GM23248 (cell line): Measurements from ENCODE around the gene NDUFS5. TPM values are rescaled to one million over a fixed set of nuclear protein-coding genes. Genes with fewer than 3 reads are reported as not detected.

Source experiments
- DNase-seq: peaks from one replicate; pipeline ENCODE4 v3.0.0-alpha.2; 2015
- H2AFZ ChIP-seq: fragments of 200-600 bp; sonication (generic); 2 replicates; pipeline ENCODE4 v1.6.1; 2016; ENCODE audit warnings: antibody characterized with exemption
- H3F3A ChIP-seq: fragments of 200-600 bp; sonication (generic); 2 replicates; pipeline ENCODE4 v1.6.1; 2016; ENCODE audit warnings: mild to moderate bottlenecking, antibody characterized with exemption, mixed run types; ENCODE audit not compliant: insufficient read depth
- H3K27ac ChIP-seq: fragments of 200-600 bp; sonication (generic); 2 replicates; pipeline ENCODE4 v1.5.1; 2016; ENCODE audit warnings: mild to moderate bottlenecking
- H3K27me3 ChIP-seq: fragments of 200-600 bp; sonication (generic); replicated peaks from 2 replicates; pipeline ENCODE4 v1.6.1; 2016; ENCODE audit warnings: mild to moderate bottlenecking; ENCODE audit not compliant: insufficient read depth
- H3K36me3 ChIP-seq: fragments of 200-600 bp; sonication (generic); 2 replicates; pipeline ENCODE4 v1.6.1; 2016; ENCODE audit warnings: low read depth, mild to moderate bottlenecking
- H3K4me1 ChIP-seq: fragments of 200-600 bp; sonication (generic); 2 replicates; pipeline ENCODE4 v1.6.1; 2016; ENCODE audit warnings: mild to moderate bottlenecking; ENCODE audit not compliant: insufficient read depth
- H3K4me2 ChIP-seq: fragments of 200-600 bp; sonication (generic); one replicate; pipeline ENCODE4 v1.6.1; 2016; ENCODE audit warnings: mild to moderate bottlenecking; ENCODE audit not compliant: unreplicated experiment
- H3K4me3 ChIP-seq: fragments of 200-600 bp; sonication (generic); 2 replicates; pipeline ENCODE4 v1.5.1; 2016; ENCODE audit warnings: mild to moderate bottlenecking
- H3K79me2 ChIP-seq: fragments of 200-600 bp; sonication (generic); 2 replicates; pipeline ENCODE4 v1.6.1; 2016; ENCODE audit warnings: mild to moderate bottlenecking; ENCODE audit not compliant: insufficient read depth
- H3K9ac ChIP-seq: fragments of 200-600 bp; sonication (generic); 2 replicates; pipeline ENCODE4 v1.6.1; 2016; ENCODE audit warnings: mild to moderate bottlenecking
- H3K9me2 ChIP-seq: fragments of 200-600 bp; sonication (generic); 2 replicates; pipeline ENCODE4 v1.6.1; 2016; ENCODE audit warnings: mixed run types, mild to moderate bottlenecking, moderate library complexity; ENCODE audit not compliant: insufficient read depth
- H3K9me3 ChIP-seq: fragments of 200-600 bp; sonication (generic); one replicate; pipeline ENCODE4 v1.6.1; 2017; ENCODE audit warnings: low read depth
- H4K20me1 ChIP-seq: fragments of 200-600 bp; sonication (generic); 2 replicates; pipeline ENCODE4 v1.6.0; 2016; ENCODE audit not compliant: insufficient read depth
- EZH2 ChIP-seq: fragments of 200-600 bp; sonication (generic); IDR thresholded peaks from 2 replicates; pipeline ENCODE4 v1.6.1; 2018; ENCODE audit warnings: antibody characterized with exemption, mild to moderate bottlenecking; ENCODE audit not compliant: insufficient read depth, poor library complexity, severe bottlenecking
- EZH2phosphoT487 ChIP-seq: fragments of 200-600 bp; sonication (generic); IDR thresholded peaks from 2 replicates; pipeline ENCODE4 v1.6.1; 2018; ENCODE audit warnings: antibody characterized with exemption, moderate library complexity, mild to moderate bottlenecking, low read depth; ENCODE audit not compliant: insufficient read depth
- WGBS, 2 experiments: methylation state at CpG; one replicate each; pipeline ENCODE4 v1.1.6; 2015 to 2017; ENCODE audit warnings: low lambda C conversion rate in 2 of 2, low coverage in 1 of 2; ENCODE audit errors: missing lambda C conversion rate in 2 of 2; 5-methylcytosine and 5-hydroxymethylcytosine counted together
- in situ Hi-C: fragments of 300-500 bp; cut with MboI; formaldehyde crosslinking; loops from 2 replicates; pipeline ENCODE4 v1.15.0; 2020
- polyA plus RNA-seq: library from polyadenylated mRNA; unstranded; fragments of >200 nt; fragmentation: Nextera tagmentation; extraction: Ambion mirVana; gene quantifications from 2 replicates; pipeline ENCODE4 v1.2.1, GENCODE V29; 2016
- total RNA-seq: library from RNA; depleted of rRNA; stranded (reverse); fragments of >200 nt; shearing (Covaris generic); gene quantifications from 2 replicates; pipeline ENCODE4 v1.2.3, GENCODE V29; 2014

NDUFS5 gene
- total and polyA plus RNA-seq, 2 experiments from 2014 or later, result 257 to 606 TPM

GRCh38 chr1:39036678-39037077 is 10.5 kb downstream of the NDUFS5 start:
- peaks cover 26% of the 10 kb centered on the region for H3K79me2 ChIP-seq
- 80% methylated on average over 5 of the region's 5 CpGs for WGBS, 2 experiments
- peaks cover 36% of the 10 kb centered on the region for H3K36me3 ChIP-seq

GRCh38 chr1:39043513-39043912 is 17.4 kb downstream of the NDUFS5 start:
- TF ChIP-seq EZH2, result no peak
- no peak for TF ChIP-seq EZH2phosphoT487
- no peak overlapping the region for H3K27ac ChIP-seq
- H3K27me3 ChIP-seq, result no peaks in the 10 kb centered on the region
- H3K4me3 ChIP-seq, result no peak overlapping the region
- no peaks in the 10 kb centered on the region for H3K9me2 ChIP-seq
- H3K9ac ChIP-seq, result no peak overlapping the region
- peaks cover 30% of the 10 kb centered on the region for H3F3A ChIP-seq
- no peak overlapping the region for H2AFZ ChIP-seq
- no peaks in the 10 kb centered on the region for H4K20me1 ChIP-seq
- in situ Hi-C loops, result no loop called here
- peaks cover 20% of the 10 kb centered on the region for H3K4me1 ChIP-seq
- H3K36me3 ChIP-seq, result peaks cover 10% of the 10 kb centered on the region; the same call in 1 of the 2 replicates
- DNase-seq, result no peak
- no peak overlapping the region for H3K4me2 ChIP-seq
- H3K79me2 ChIP-seq, result no peaks in the 10 kb centered on the region
- no peaks in the 10 kb centered on the region for H3K9me3 ChIP-seq
- WGBS, 2 experiments, result 90 to 95% methylated on average over 3 of the region's 3 CpGs

More at GRCh38 chr1:39036678-39037077, 10.5 kb downstream of the NDUFS5 start:
- no peak overlapping the region for H2AFZ ChIP-seq
- H3K4me1 ChIP-seq, result no peaks in the 10 kb centered on the region
- peaks cover 26% of the 10 kb centered on the region for H3F3A ChIP-seq
- in situ Hi-C loops, result no loop called here
- no peaks in the 10 kb centered on the region for H3K27me3 ChIP-seq
- no peak overlapping the region for H3K9ac ChIP-seq
- no peak overlapping the region for H3K4me3 ChIP-seq
- H3K27ac ChIP-seq, result no peak overlapping the region
- H3K9me2 ChIP-seq, result no peaks in the 10 kb centered on the region
- H4K20me1 ChIP-seq, result no peaks in the 10 kb centered on the region; the same call in none of the 2 replicates
- no peak for DNase-seq
- H3K4me2 ChIP-seq, result no peak overlapping the region
- no peaks in the 10 kb centered on the region for H3K9me3 ChIP-seq
- TF ChIP-seq EZH2, result no peak
- no peak for TF ChIP-seq EZH2phosphoT487

GRCh38 chr1:39044762-39045161 is 18.6 kb downstream of the NDUFS5 start:
- H3K36me3 ChIP-seq, result peaks cover 10% of the 10 kb centered on the region; the same call in 1 of the 2 replicates
- H3K79me2 ChIP-seq, result no peaks in the 10 kb centered on the region
- H3K4me3 ChIP-seq, result no peak overlapping the region
- no peak for DNase-seq
- no peak overlapping the region for H3K9ac ChIP-seq
- in situ Hi-C loops, result no loop called here
- no peaks in the 10 kb centered on the region for H4K20me1 ChIP-seq
- H3K27ac ChIP-seq, result no peak overlapping the region
- 100% methylated on average over 1 of the region's 1 CpG for WGBS, 2 experiments
- peaks cover 30% of the 10 kb centered on the region for H3F3A ChIP-seq
- no peaks in the 10 kb centered on the region for H3K9me3 ChIP-seq
- H3K4me1 ChIP-seq, result peaks cover 20% of the 10 kb centered on the region
- no peak for TF ChIP-seq EZH2phosphoT487
- no peak for TF ChIP-seq EZH2
- no peak overlapping the region for H3K4me2 ChIP-seq
- H3K27me3 ChIP-seq, result no peaks in the 10 kb centered on the region
- no peak overlapping the region for H2AFZ ChIP-seq
- H3K9me2 ChIP-seq, result no peaks in the 10 kb centered on the region

DNA sequence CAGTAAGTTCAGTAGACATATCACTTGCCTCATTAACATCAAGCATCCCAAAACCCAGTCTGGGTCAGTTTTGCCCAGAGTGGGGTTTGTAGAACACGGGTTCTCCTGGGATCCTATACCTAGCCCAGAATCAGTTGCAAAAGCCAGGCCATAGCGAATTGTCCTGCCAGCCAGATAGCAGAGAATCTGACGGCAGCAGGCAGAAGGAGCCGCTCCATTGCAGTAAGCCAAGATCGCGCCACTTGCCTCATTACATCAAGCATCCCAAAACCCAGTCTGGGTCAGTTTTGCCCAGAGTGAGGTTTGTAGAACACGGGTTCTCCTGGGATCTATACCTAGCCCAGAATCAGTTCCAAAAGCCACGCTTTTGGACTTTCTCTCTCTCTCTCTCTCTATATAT is 19.1 kb downstream of the NDUFS5 start:
- 72 to 82% methylated on average over 7 to 8 of the region's 8 CpGs for WGBS, 2 experiments

More for the DNA sequence above, 19.1 kb downstream of the NDUFS5 start:
- Histone ChIP-seq H3F3A (peaks cover 30% of the 10 kb centered on the region), H3K4me3 (no peak overlapping the region), H3K9me2 (no peaks in the 10 kb centered on the region), H2AFZ (no peak overlapping the region), H3K27ac (no peak overlapping the region), H3K36me3 (peaks cover 10% of the 10 kb centered on the region; the same call in 1 of the 2 replicates), H4K20me1 (no peaks in the 10 kb centered on the region), H3K79me2 (no peaks in the 10 kb centered on the region), H3K27me3 (no peaks in the 10 kb centered on the region), H3K4me2 (no peak overlapping the region), H3K4me1 (peaks cover 20% of the 10 kb centered on the region), H3K9me3 (no peaks in the 10 kb centered on the region), H3K9ac (no peak overlapping the region)
- no peak for DNase-seq
- no peak for TF ChIP-seq EZH2phosphoT487
- no peak for TF ChIP-seq EZH2
- in situ Hi-C loops, result no loop called here
